ENCODE measurements around the gene FAM124A. TPM values are rescaled to one million over a fixed set of nuclear protein-coding genes. Genes with fewer than 3 reads are reported as not detected.

The FAM124A gene
- total and polyA plus RNA-seq, 9 donors = 0.48 to 8.8 (median 1.9) TPM

DNA sequence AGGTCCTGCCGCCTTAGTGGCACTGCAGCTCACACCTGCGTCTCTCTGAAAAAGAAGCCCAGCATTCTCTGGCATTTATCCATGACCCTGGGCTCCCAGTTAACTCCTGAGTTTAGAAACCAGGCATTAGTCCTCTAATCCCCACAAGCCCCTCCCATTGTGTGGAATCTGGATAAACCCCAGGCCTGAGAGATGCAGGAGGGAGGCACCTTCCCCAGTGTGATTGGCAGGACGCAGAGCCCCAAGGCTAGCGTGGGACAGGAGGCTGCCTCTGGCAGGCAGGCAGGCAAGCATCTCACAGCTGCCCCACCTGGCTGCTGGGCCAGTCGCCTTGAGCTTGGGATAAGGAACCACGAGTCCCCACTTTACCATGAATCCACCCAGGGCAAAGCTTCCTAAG, 106.3 kb downstream of the FAM124A start:
- Histone ChIP-seq H3K4me1 (ENCODE audit: insufficient read depth) (no peaks in the 10 kb centered on the region), H3K36me3 (no peaks in the 10 kb centered on the region), H3K27me3 (no peaks in the 10 kb centered on the region), H3K27ac (no peak overlapping the region), H3K4me3 (no peak overlapping the region), H3K9me3 (no peaks in the 10 kb centered on the region)
- DNase-seq = no peak
- intact Hi-C loops (cut with DNase I) = no loop called here
- WGBS, 3 donors = 60 to 72% (median 64%) methylated on average over 6 of the region's 6 CpGs
- TF ChIP-seq EP300 (IDR thresholded peaks at IDR 0.05) = no peak
- no peak for TF ChIP-seq CTCF (IDR thresholded peaks at IDR 0.05)
- no peak for TF ChIP-seq POLR2A (IDR thresholded peaks at IDR 0.05)

DNA sequence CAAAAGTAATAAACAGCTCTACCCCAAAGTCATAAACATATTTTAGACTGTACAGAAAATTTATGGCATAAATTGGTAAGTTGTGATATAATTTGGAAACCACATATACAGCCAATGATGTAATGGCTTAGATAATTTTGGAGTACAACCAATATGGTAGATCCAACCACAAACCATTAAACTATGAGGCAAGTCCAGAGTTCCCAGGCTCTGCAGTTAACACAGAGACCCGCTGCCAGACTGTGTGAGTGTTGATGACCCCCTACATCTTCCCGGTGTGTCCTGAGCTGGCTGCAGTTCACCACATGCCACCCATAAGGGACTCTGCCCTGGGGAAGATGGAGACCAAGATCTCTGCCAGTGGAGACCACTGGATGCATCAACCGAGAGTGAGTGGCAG, 107.4 kb downstream of the FAM124A start:
- 88 to 91% (median 91%) methylated on average over 3 of the region's 3 CpGs for WGBS, 3 donors
- intact Hi-C loops (cut with DNase I) = no loop called here
- Histone ChIP-seq H3K27me3 (no peaks in the 10 kb centered on the region), H3K4me3 (no peak overlapping the region), H3K27ac (no peak overlapping the region), H3K9me3 (no peaks in the 10 kb centered on the region), H3K36me3 (no peaks in the 10 kb centered on the region), H3K4me1 (ENCODE audit: insufficient read depth) (no peaks in the 10 kb centered on the region)
- TF ChIP-seq EP300 (IDR thresholded peaks at IDR 0.05) = no peak
- TF ChIP-seq POLR2A (IDR thresholded peaks at IDR 0.05) = no peak
- no peak for TF ChIP-seq CTCF (IDR thresholded peaks at IDR 0.05)
- DNase-seq = no peak

DNA sequence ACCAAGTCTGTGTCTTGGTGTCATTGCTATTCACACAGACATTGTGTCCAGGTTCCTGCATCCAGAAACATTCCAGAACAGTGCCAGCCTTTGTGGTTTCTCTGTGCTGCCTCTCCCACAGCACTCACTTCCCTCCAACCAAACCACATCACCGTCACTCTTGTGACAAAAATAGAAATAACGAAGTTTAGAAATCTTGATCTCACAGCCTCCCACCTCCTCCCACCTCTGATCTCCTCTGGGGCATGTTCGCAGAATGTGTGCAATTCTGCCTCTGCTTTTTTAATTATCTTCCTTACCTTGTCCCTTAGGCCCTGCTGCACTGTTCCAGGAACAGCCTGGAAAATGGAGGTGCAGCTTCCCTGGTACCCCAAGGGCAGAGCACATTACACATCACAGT, 108.6 kb downstream of the FAM124A start:
- no peak for TF ChIP-seq CTCF (IDR thresholded peaks at IDR 0.05)
- TF ChIP-seq POLR2A (IDR thresholded peaks at IDR 0.05) = no peak
- TF ChIP-seq EP300 (IDR thresholded peaks at IDR 0.05) = no peak
- no peaks in the 10 kb centered on the region for H3K36me3 ChIP-seq
- no peaks in the 10 kb centered on the region for H3K27me3 ChIP-seq
- H3K4me1 ChIP-seq (ENCODE audit: insufficient read depth) = no peaks in the 10 kb centered on the region
- DNase-seq = no peak
- no peak overlapping the region for H3K27ac ChIP-seq
- no peaks in the 10 kb centered on the region for H3K9me3 ChIP-seq
- no peak overlapping the region for H3K4me3 ChIP-seq
- 47 to 55% (median 47%) methylated on average over 3 of the region's 3 CpGs for WGBS, 3 donors
- intact Hi-C loops (cut with DNase I) = no loop called here

DNA sequence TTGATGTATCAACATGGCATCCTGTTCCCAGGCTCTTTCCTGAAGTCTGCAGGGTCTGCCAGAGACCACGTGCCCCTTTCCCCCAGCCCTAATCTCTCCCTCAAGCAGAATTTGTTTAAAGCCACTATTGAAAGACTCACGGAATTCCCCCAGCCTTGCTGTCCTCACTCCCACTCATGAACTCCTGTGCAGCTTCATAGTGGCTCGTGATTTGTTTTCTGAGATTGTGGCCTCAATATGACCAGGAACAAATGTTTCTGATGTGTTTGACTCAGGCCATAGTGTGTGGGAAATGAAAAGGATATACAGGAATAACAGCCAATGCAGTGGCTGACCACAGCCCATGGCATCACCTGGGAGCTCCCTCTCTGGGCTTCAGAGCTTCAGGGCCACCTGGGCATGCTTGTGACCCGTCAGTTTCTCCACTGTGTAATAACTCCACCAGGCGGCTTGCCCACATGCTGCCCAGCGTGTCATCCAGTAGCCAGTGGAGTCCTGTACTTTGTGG, 109.2 kb downstream of the FAM124A start:
- intact Hi-C loops (cut with DNase I) = no loop called here
- DNase-seq = no peak
- Histone ChIP-seq H3K27ac (no peak overlapping the region), H3K4me3 (no peak overlapping the region), H3K27me3 (no peaks in the 10 kb centered on the region), H3K4me1 (ENCODE audit: insufficient read depth) (no peaks in the 10 kb centered on the region), H3K9me3 (no peaks in the 10 kb centered on the region), H3K36me3 (no peaks in the 10 kb centered on the region)
- WGBS, 3 donors = 47 to 48% (median 47%) methylated on average over 6 of the region's 6 CpGs
- no peak for TF ChIP-seq POLR2A (IDR thresholded peaks at IDR 0.05)
- no peak for TF ChIP-seq EP300 (IDR thresholded peaks at IDR 0.05)
- no peak for TF ChIP-seq CTCF (IDR thresholded peaks at IDR 0.05)

All from ovary (tissue), 9 donors.